HEK293 (cell line): Measurements from ENCODE around the gene SPG11.

Experiments used
- KLF1 ChIP-seq: fragments of 450-650 bp; formaldehyde crosslinking; IDR thresholded peaks from 2 replicates; pipeline ENCODE4 v1.5.1; 2016; ENCODE audit warnings: missing biosample characterization, missing genetic modification characterization
- PRDM6 ChIP-seq: fragments of 450-650 bp; formaldehyde crosslinking; IDR thresholded peaks from 2 replicates; pipeline ENCODE4 v1.5.1; 2017; ENCODE audit warnings: missing biosample characterization, missing genetic modification characterization
- SETDB1 ChIP-seq: IDR thresholded peaks from one replicate; pipeline ENCODE4 v1.6.1; 2017; ENCODE audit warnings: mild to moderate bottlenecking, low read length, moderate library complexity, mixed read lengths; ENCODE audit not compliant: insufficient read length
- ZNF10 ChIP-seq: fragments of 450-650 bp; formaldehyde crosslinking; IDR thresholded peaks from 2 replicates; pipeline ENCODE4 v1.5.1; 2017; ENCODE audit warnings: missing biosample characterization, missing genetic modification characterization
- ZNF112 ChIP-seq: fragments of 450-650 bp; formaldehyde crosslinking; IDR thresholded peaks from 2 replicates; pipeline ENCODE4 v1.5.0; 2017; ENCODE audit warnings: missing biosample characterization, missing genetic modification characterization
- ZNF16 ChIP-seq: fragments of 450-650 bp; formaldehyde crosslinking; IDR thresholded peaks from 2 replicates; pipeline ENCODE4 v1.5.1; 2016; ENCODE audit warnings: low read depth, missing biosample characterization, missing genetic modification characterization
- ZNF211 ChIP-seq: fragments of 450-650 bp; formaldehyde crosslinking; IDR thresholded peaks from 2 replicates; pipeline ENCODE4 v1.5.1; 2016; ENCODE audit warnings: low read depth, missing biosample characterization, missing genetic modification characterization
- ZNF324 ChIP-seq: fragments of 450-650 bp; formaldehyde crosslinking; IDR thresholded peaks from 2 replicates; pipeline ENCODE4 v1.5.1; 2016; ENCODE audit warnings: missing biosample characterization, missing genetic modification characterization
- ZNF341 ChIP-seq: fragments of 450-650 bp; formaldehyde crosslinking; IDR thresholded peaks from 2 replicates; pipeline ENCODE4; 2016; ENCODE audit warnings: low read depth, missing biosample characterization, missing genetic modification characterization
- ZNF354C ChIP-seq: fragments of 450-650 bp; formaldehyde crosslinking; IDR thresholded peaks from 2 replicates; pipeline ENCODE4 v1.5.1; 2016; ENCODE audit warnings: missing biosample characterization, missing genetic modification characterization, low read depth, borderline replicate concordance
- ZNF366 ChIP-seq: fragments of 450-650 bp; formaldehyde crosslinking; conservative IDR thresholded peaks from 2 replicates; pipeline ENCODE4 v1.5.1; 2016; ENCODE audit warnings: missing biosample characterization, missing genetic modification characterization
- ZNF394 ChIP-seq: fragments of 450-650 bp; formaldehyde crosslinking; IDR thresholded peaks from 2 replicates; pipeline ENCODE4 v1.5.1; 2016; ENCODE audit warnings: missing biosample characterization, missing genetic modification characterization, mild to moderate bottlenecking, moderate library complexity, borderline replicate concordance
- ZNF416 ChIP-seq: fragments of 450-650 bp; formaldehyde crosslinking; IDR thresholded peaks from 2 replicates; pipeline ENCODE4 v1.5.1; 2016; ENCODE audit warnings: missing biosample characterization, missing genetic modification characterization
- ZNF426 ChIP-seq: fragments of 450-650 bp; formaldehyde crosslinking; IDR thresholded peaks from 2 replicates; pipeline ENCODE4 v1.5.1; 2017; ENCODE audit warnings: missing biosample characterization, missing genetic modification characterization, mild to moderate bottlenecking, inconsistent platforms, moderate library complexity
- ZNF473 ChIP-seq: fragments of 450-650 bp; formaldehyde crosslinking; IDR thresholded peaks from 2 replicates; pipeline ENCODE4 v1.5.1; 2017; ENCODE audit warnings: missing biosample characterization, missing genetic modification characterization
- ZNF48 ChIP-seq: fragments of 450-650 bp; formaldehyde crosslinking; IDR thresholded peaks from 2 replicates; pipeline ENCODE4 v1.5.1; 2016; ENCODE audit warnings: missing biosample characterization, missing genetic modification characterization
- ZNF530 ChIP-seq: fragments of 450-650 bp; formaldehyde crosslinking; IDR thresholded peaks from 2 replicates; pipeline ENCODE4 v1.5.1; 2016; ENCODE audit warnings: low read depth, missing biosample characterization, missing genetic modification characterization
- ZNF544 ChIP-seq: fragments of 450-650 bp; formaldehyde crosslinking; IDR thresholded peaks from 2 replicates; pipeline ENCODE4 v1.5.0; 2017; ENCODE audit warnings: missing biosample characterization, missing genetic modification characterization
- ZNF560 ChIP-seq: fragments of 450-650 bp; formaldehyde crosslinking; IDR thresholded peaks from 2 replicates; pipeline ENCODE4 v1.5.1; 2017; ENCODE audit warnings: missing biosample characterization, missing genetic modification characterization, borderline replicate concordance
- ZNF580 ChIP-seq: fragments of 450-650 bp; formaldehyde crosslinking; IDR thresholded peaks from 2 replicates; pipeline ENCODE4 v1.5.1; 2016; ENCODE audit warnings: missing biosample characterization, missing genetic modification characterization
- ZNF626 ChIP-seq: fragments of 450-650 bp; sonication (Bioruptor Pico); formaldehyde crosslinking; IDR thresholded peaks from 2 replicates; pipeline ENCODE4 v1.5.1; 2018; ENCODE audit warnings: missing biosample characterization, missing genetic modification characterization, inconsistent platforms
- ZNF629 ChIP-seq: fragments of 450-650 bp; formaldehyde crosslinking; IDR thresholded peaks from 2 replicates; pipeline ENCODE4 v1.5.1; 2017; ENCODE audit warnings: missing biosample characterization, missing genetic modification characterization
- ZNF654 ChIP-seq: fragments of 450-650 bp; formaldehyde crosslinking; IDR thresholded peaks from 2 replicates; pipeline ENCODE4 v1.5.1; 2016; ENCODE audit warnings: low read depth, missing biosample characterization, missing genetic modification characterization
- ZSCAN16 ChIP-seq: fragments of 450-650 bp; formaldehyde crosslinking; IDR thresholded peaks from 2 replicates; pipeline ENCODE4 v1.5.1; 2016; ENCODE audit warnings: missing biosample characterization, missing genetic modification characterization
- TF ChIP-seq, protein P1 (sequence below): fragments of 450-650 bp; formaldehyde crosslinking; IDR thresholded peaks from 2 replicates; pipeline ENCODE4 v1.5.1; 2016; ENCODE audit warnings: missing biosample characterization, missing genetic modification characterization, borderline replicate concordance
- TF ChIP-seq, protein P2 (sequence below): fragments of 450-650 bp; formaldehyde crosslinking; optimal IDR thresholded peaks from 2 replicates; pipeline ENCODE3; 2016; ENCODE audit warnings: missing biosample characterization, mild to moderate bottlenecking, missing genetic modification characterization
- TF ChIP-seq, protein P3 (sequence below): fragments of 450-650 bp; formaldehyde crosslinking; IDR thresholded peaks from 2 replicates; pipeline ENCODE4 v1.5.1; 2017; ENCODE audit warnings: missing biosample characterization, mild to moderate bottlenecking, missing genetic modification characterization, moderate library complexity
- TF ChIP-seq, protein P4 (sequence below): fragments of 450-650 bp; formaldehyde crosslinking; IDR thresholded peaks from 2 replicates; pipeline ENCODE4 v1.5.1; 2016; ENCODE audit warnings: missing biosample characterization, missing genetic modification characterization

SPG11 gene

DNA sequence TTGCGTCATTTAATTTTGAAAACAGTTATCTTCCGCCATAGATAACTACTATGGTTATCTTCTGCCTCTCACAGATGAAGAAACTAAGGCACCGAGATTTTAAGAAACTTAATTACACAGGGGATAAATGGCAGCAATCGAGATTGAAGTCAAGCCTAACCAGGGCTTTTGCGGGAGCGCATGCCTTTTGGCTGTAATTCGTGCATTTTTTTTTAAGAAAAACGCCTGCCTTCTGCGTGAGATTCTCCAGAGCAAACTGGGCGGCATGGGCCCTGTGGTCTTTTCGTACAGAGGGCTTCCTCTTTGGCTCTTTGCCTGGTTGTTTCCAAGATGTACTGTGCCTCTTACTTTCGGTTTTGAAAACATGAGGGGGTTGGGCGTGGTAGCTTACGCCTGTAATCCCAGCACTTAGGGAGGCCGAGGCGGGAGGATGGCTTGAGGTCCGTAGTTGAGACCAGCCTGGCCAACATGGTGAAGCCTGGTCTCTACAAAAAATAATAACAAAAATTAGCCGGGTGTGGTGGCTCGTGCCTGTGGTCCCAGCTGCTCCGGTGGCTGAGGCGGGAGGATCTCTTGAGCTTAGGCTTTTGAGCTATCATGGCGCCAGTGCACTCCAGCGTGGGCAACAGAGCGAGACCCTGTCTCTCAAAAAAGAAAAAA is 49.0 kb upstream of the SPG11 start (continued):
- TF ChIP-seq, protein P1, sequence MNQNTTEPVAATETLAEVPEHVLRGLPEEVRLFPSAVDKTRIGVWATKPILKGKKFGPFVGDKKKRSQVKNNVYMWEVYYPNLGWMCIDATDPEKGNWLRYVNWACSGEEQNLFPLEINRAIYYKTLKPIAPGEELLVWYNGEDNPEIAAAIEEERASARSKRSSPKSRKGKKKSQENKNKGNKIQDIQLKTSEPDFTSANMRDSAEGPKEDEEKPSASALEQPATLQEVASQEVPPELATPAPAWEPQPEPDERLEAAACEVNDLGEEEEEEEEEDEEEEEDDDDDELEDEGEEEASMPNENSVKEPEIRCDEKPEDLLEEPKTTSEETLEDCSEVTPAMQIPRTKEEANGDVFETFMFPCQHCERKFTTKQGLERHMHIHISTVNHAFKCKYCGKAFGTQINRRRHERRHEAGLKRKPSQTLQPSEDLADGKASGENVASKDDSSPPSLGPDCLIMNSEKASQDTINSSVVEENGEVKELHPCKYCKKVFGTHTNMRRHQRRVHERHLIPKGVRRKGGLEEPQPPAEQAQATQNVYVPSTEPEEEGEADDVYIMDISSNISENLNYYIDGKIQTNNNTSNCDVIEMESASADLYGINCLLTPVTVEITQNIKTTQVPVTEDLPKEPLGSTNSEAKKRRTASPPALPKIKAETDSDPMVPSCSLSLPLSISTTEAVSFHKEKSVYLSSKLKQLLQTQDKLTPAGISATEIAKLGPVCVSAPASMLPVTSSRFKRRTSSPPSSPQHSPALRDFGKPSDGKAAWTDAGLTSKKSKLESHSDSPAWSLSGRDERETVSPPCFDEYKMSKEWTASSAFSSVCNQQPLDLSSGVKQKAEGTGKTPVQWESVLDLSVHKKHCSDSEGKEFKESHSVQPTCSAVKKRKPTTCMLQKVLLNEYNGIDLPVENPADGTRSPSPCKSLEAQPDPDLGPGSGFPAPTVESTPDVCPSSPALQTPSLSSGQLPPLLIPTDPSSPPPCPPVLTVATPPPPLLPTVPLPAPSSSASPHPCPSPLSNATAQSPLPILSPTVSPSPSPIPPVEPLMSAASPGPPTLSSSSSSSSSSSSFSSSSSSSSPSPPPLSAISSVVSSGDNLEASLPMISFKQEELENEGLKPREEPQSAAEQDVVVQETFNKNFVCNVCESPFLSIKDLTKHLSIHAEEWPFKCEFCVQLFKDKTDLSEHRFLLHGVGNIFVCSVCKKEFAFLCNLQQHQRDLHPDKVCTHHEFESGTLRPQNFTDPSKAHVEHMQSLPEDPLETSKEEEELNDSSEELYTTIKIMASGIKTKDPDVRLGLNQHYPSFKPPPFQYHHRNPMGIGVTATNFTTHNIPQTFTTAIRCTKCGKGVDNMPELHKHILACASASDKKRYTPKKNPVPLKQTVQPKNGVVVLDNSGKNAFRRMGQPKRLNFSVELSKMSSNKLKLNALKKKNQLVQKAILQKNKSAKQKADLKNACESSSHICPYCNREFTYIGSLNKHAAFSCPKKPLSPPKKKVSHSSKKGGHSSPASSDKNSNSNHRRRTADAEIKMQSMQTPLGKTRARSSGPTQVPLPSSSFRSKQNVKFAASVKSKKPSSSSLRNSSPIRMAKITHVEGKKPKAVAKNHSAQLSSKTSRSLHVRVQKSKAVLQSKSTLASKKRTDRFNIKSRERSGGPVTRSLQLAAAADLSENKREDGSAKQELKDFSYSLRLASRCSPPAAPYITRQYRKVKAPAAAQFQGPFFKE (tag by site-specific recombination): no peak
- TF ChIP-seq ZNF366 (tag by site-specific recombination): no peak
- 0 out of 2 replicates have a peak, but pooled peaks have one; percentile 34 for TF ChIP-seq ZNF324
- TF ChIP-seq ZNF112: no peak
- TF ChIP-seq ZNF544 (tag by site-specific recombination): no peak
- TF ChIP-seq, protein P2, sequence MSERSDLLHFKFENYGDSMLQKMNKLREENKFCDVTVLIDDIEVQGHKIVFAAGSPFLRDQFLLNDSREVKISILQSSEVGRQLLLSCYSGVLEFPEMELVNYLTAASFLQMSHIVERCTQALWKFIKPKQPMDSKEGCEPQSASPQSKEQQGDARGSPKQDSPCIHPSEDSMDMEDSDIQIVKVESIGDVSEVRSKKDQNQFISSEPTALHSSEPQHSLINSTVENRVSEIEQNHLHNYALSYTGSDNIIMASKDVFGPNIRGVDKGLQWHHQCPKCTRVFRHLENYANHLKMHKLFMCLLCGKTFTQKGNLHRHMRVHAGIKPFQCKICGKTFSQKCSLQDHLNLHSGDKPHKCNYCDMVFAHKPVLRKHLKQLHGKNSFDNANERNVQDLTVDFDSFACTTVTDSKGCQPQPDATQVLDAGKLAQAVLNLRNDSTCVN: no peak
- peak; percentile 42 for TF ChIP-seq KLF1 (tag by site-specific recombination)
- TF ChIP-seq, protein P3, sequence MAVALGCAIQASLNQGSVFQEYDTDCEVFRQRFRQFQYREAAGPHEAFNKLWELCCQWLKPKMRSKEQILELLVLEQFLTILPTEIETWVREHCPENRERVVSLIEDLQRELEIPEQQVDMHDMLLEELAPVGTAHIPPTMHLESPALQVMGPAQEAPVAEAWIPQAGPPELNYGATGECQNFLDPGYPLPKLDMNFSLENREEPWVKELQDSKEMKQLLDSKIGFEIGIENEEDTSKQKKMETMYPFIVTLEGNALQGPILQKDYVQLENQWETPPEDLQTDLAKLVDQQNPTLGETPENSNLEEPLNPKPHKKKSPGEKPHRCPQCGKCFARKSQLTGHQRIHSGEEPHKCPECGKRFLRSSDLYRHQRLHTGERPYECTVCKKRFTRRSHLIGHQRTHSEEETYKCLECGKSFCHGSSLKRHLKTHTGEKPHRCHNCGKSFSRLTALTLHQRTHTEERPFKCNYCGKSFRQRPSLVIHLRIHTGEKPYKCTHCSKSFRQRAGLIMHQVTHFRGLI (tag by site-specific recombination): peak; percentile 76
- no peak for TF ChIP-seq ZNF530 (tag by site-specific recombination)
- TF ChIP-seq ZNF629 (tag by site-specific recombination): no peak
- no peak for TF ChIP-seq ZNF416 (tag by site-specific recombination)
- TF ChIP-seq ZNF354C (tag by site-specific recombination): no peak
- TF ChIP-seq ZNF16 (tag by site-specific recombination): no peak
- no peak for TF ChIP-seq ZNF626 (tag by site-specific recombination)
- no peak for TF ChIP-seq ZNF560 (tag by site-specific recombination)
- TF ChIP-seq SETDB1: no peak
- TF ChIP-seq ZNF580 (tag by site-specific recombination): peak; percentile 16; the same call in 1 of the 2 replicates
- TF ChIP-seq ZNF211 (tag by site-specific recombination): no peak
- peak; percentile 41; the same call in 1 of the 2 replicates for TF ChIP-seq ZNF394 (tag by site-specific recombination)
- TF ChIP-seq ZNF10 (tag by site-specific recombination): no peak
- no peak for TF ChIP-seq PRDM6 (tag by site-specific recombination)
- TF ChIP-seq ZNF341 (tag by site-specific recombination): no peak
- no peak for TF ChIP-seq ZNF654
- no peak for TF ChIP-seq ZNF48 (tag by site-specific recombination)
- TF ChIP-seq, protein P4, sequence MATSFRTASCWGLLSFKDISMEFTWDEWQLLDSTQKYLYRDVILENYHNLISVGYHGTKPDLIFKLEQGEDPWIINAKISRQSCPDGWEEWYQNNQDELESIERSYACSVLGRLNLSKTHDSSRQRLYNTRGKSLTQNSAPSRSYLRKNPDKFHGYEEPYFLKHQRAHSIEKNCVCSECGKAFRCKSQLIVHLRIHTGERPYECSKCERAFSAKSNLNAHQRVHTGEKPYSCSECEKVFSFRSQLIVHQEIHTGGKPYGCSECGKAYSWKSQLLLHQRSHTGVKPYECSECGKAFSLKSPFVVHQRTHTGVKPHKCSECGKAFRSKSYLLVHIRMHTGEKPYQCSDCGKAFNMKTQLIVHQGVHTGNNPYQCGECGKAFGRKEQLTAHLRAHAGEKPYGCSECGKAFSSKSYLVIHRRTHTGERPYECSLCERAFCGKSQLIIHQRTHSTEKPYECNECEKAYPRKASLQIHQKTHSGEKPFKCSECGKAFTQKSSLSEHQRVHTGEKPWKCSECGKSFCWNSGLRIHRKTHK: no peak
- no peak for TF ChIP-seq ZNF426
- no peak for TF ChIP-seq ZNF473 (tag by site-specific recombination)
- no peak for TF ChIP-seq ZSCAN16 (tag by site-specific recombination)
